GM12872 (cell line): Measurements from ENCODE around the gene MAPKAPK3.

Experiments
- CTCF ChIP-seq: IDR thresholded peaks from 3 replicates; pipeline ENCODE4 v1.5.1; 2011; ENCODE audit warnings: low read depth, mild to moderate bottlenecking, low read length, moderate library complexity; ENCODE audit not compliant: insufficient read depth

The MAPKAPK3 gene

GRCh38 chr3:50649451-50649931 is 32.5 kb downstream of the MAPKAPK3 start:
- TF ChIP-seq CTCF = no peak

GRCh38 chr3:50650018-50650417 is 33.1 kb downstream of the MAPKAPK3 start:
- TF ChIP-seq CTCF = no peak

GRCh38 chr3:50651445-50651844 is 34.5 kb downstream of the MAPKAPK3 start:
- no peak for TF ChIP-seq CTCF

- TF ChIP-seq CTCF = no peak
Measured at GRCh38 chr3:50651920-50652529, 35.1 kb downstream of the MAPKAPK3 start.

GRCh38 chr3:50652709-50653108 is 35.8 kb downstream of the MAPKAPK3 start:
- peak; percentile 70 for TF ChIP-seq CTCF

GRCh38 chr3:50653937-50654595 is 37.1 kb downstream of the MAPKAPK3 start:
- TF ChIP-seq CTCF = no peak

- TF ChIP-seq CTCF = no peak
Measured at GRCh38 chr3:50655009-50655830, 38.3 kb downstream of the MAPKAPK3 start.
